GM12878 (cell line): ENCODE results near the gene AGBL4. TPM values are rescaled to one million over a fixed set of nuclear protein-coding genes. Genes with fewer than 3 reads are reported as not detected.

Experiments
- ATAC-seq: fragments of 200-7000 bp; cut with Tn5 transposase; 3 replicates; pipeline ENCODE4 v1.9.1; 2020; ENCODE audit warnings: mild to moderate bottlenecking, moderate library complexity
- BruUV-seq: library from RNA; stranded (reverse); fragments of 400-500 nt; replicated peaks from 2 replicates; lab custom pipeline; 2021; lab: Mats Ljungman, UMichigan
- CTCF ChIA-PET: fragments of 300-600 bp; sonication (Branson Sonifier 250); formaldehyde crosslinking; extraction: SDS; loops from one replicate; lab custom pipeline; 2021; ENCODE audit warnings: inconsistent platforms; lab: Yijun Ruan, JAX
- POLR2A ChIA-PET: fragments of 350-600 bp; formaldehyde crosslinking; extraction: SDS; loops from one replicate; lab custom pipeline; 2021; ENCODE audit warnings: inconsistent platforms; lab: Charles Lee
- RAD21 ChIA-PET: fragments of 300-600 bp; sonication (Branson Sonifier 250); formaldehyde crosslinking; loops from one replicate; lab custom pipeline; 2023; ENCODE audit warnings: antibody characterized with exemption; ENCODE audit not compliant: unreplicated experiment; lab: Charles Lee
- SMC1A ChIA-PET: fragments of 300-600 bp; sonication (Branson Sonifier 250); formaldehyde crosslinking; loops from one replicate; lab custom pipeline; 2023; ENCODE audit not compliant: unreplicated experiment, uncharacterized antibody; lab: Charles Lee
- DNase-seq: peaks from one replicate; pipeline ENCODE4 v3.0.0-alpha.2; 2011; ENCODE audit warnings: low read depth, low spot score
- FAIRE-seq: peaks from 3 replicates; lab custom pipeline; 2011; peaks lifted over from hg19 to GRCh38; lab: Jason Lieb, UNC
- H2AFZ ChIP-seq: 2 replicates; pipeline ENCODE4 v1.6.0; 2011; ENCODE audit warnings: low read depth, low read length, control low read depth; ENCODE audit not compliant: control insufficient read depth
- H3K27ac ChIP-seq: 2 replicates; pipeline ENCODE4 v1.5.1; 2011; ENCODE audit warnings: control low read depth; ENCODE audit not compliant: control insufficient read depth, insufficient read depth
- H3K27me3 ChIP-seq, 2 experiments: replicated peaks in 1 of 2; 2 replicates each; pipeline versions ENCODE4 v1.6.0 to v1.6.1; 2011; ENCODE audit warnings: low read length in 1 of 2; ENCODE audit not compliant: control insufficient read depth in 2 of 2, insufficient read depth in 2 of 2
- H3K36me3 ChIP-seq, 2 experiments: 2 replicates each; pipeline ENCODE4 v1.5.1; 2011; ENCODE audit warnings: low read length in 1 of 2; ENCODE audit not compliant: control insufficient read depth in 2 of 2, insufficient read depth in 2 of 2
- H3K4me1 ChIP-seq: 2 replicates; pipeline ENCODE4 v1.6.1; 2011; ENCODE audit warnings: mild to moderate bottlenecking, low read length, moderate library complexity, mixed read lengths; ENCODE audit not compliant: control insufficient read depth, insufficient read depth
- H3K4me2 ChIP-seq: 2 replicates; pipeline ENCODE4 v1.6.0; 2011; ENCODE audit warnings: control low read depth; ENCODE audit not compliant: control insufficient read depth, insufficient read depth
- H3K4me3 ChIP-seq: fragments of 200-600 bp; sonication (generic); 2 replicates; pipeline ENCODE4 v1.5.1; 2016
- H3K79me2 ChIP-seq: 2 replicates; pipeline ENCODE4 v1.6.0; 2011; ENCODE audit warnings: low read length; ENCODE audit not compliant: control insufficient read depth, insufficient read depth
- H3K9ac ChIP-seq: 2 replicates; pipeline ENCODE4 v1.8.0; 2011; ENCODE audit warnings: low read length, control low read depth, mixed read lengths; ENCODE audit not compliant: control insufficient read depth, insufficient read depth
- H3K9me3 ChIP-seq: replicated peaks from 3 replicates; pipeline ENCODE4 v1.5.1; 2011; ENCODE audit warnings: mild to moderate bottlenecking, low read length; ENCODE audit not compliant: control insufficient read depth, insufficient read depth
- H4K20me1 ChIP-seq: 2 replicates; pipeline ENCODE4 v1.6.0; 2011; ENCODE audit not compliant: control insufficient read depth, insufficient read depth
- ATF7 ChIP-seq: fragments of 450-650 bp; IDR thresholded peaks from 2 replicates; pipeline ENCODE4 v1.6.1; 2016; ENCODE audit warnings: low read depth, mild to moderate bottlenecking
- ETV6 ChIP-seq, 2 experiments: fragments of 450-650 bp in 1 of 2; IDR thresholded peaks in 1 of 2; conservative IDR thresholded peaks in 1 of 2; 2 replicates each; pipeline ENCODE4 v1.6.1; 2014; ENCODE audit warnings: antibody characterized with exemption in 1 of 2, borderline replicate concordance in 1 of 2, low read depth in 1 of 2, mild to moderate bottlenecking in 1 of 2, moderate library complexity in 1 of 2
- FOS ChIP-seq: IDR thresholded peaks from 3 replicates; pipeline ENCODE4 v1.6.1; 2011; ENCODE audit warnings: borderline replicate concordance; ENCODE audit not compliant: insufficient read length; ENCODE audit errors: extremely low read depth
- JUND ChIP-seq: IDR thresholded peaks from 2 replicates; pipeline ENCODE4 v1.6.1; 2012; ENCODE audit warnings: low read depth, mild to moderate bottlenecking, low read length, improper control_type of control experiment, moderate library complexity
- KDM1A ChIP-seq: fragments of 200-600 bp; sonication (generic); IDR thresholded peaks from 2 replicates; pipeline ENCODE4 v1.6.1; 2016; ENCODE audit warnings: borderline replicate concordance
- MEF2B ChIP-seq: fragments of 450-650 bp; IDR thresholded peaks from 2 replicates; pipeline ENCODE4 v1.6.1; 2018; ENCODE audit warnings: mild to moderate bottlenecking, moderate library complexity; ENCODE audit not compliant: partially characterized antibody, poor library complexity, severe bottlenecking
- MXI1 ChIP-seq: fragments of 150-350 bp; IDR thresholded peaks from 2 replicates; pipeline ENCODE4 v1.6.1; 2011; ENCODE audit warnings: low read depth, mild to moderate bottlenecking, inconsistent platforms, low read length, improper control_type of control experiment
- NR2C1 ChIP-seq: fragments of 450-650 bp; IDR thresholded peaks from 2 replicates; pipeline ENCODE4 v1.6.1; 2017; ENCODE audit warnings: antibody characterized with exemption, mild to moderate bottlenecking, moderate library complexity
- PKNOX1 ChIP-seq: fragments of 450-650 bp; IDR thresholded peaks from 2 replicates; pipeline ENCODE4 v1.6.1; 2016; ENCODE audit warnings: mild to moderate bottlenecking
- RELB ChIP-seq: fragments of 450-650 bp; IDR thresholded peaks from 2 replicates; pipeline ENCODE4 v1.6.1; 2017; ENCODE audit warnings: low read depth, mild to moderate bottlenecking, moderate library complexity
- SMAD1 ChIP-seq: fragments of 450-650 bp; IDR thresholded peaks from 2 replicates; pipeline ENCODE4 v1.6.1; 2018; ENCODE audit warnings: mild to moderate bottlenecking, low read depth; ENCODE audit not compliant: partially characterized antibody
- SMARCA5 ChIP-seq: fragments of 450-650 bp; IDR thresholded peaks from 2 replicates; pipeline ENCODE4 v1.6.1; 2017; ENCODE audit warnings: mild to moderate bottlenecking
- SREBF1 ChIP-seq: IDR thresholded peaks from 2 replicates; pipeline ENCODE4 v1.6.1; 2012; ENCODE audit warnings: mild to moderate bottlenecking, low read length
- STAT1 ChIP-seq: fragments of 450-650 bp; conservative IDR thresholded peaks from 2 replicates; pipeline ENCODE4 v1.6.1; 2014; ENCODE audit warnings: antibody characterized with exemption, mild to moderate bottlenecking
- STAT3 ChIP-seq: IDR thresholded peaks from 2 replicates; pipeline ENCODE4 v1.6.1; 2011; ENCODE audit warnings: low read depth, low read length, improper control_type of control experiment
- SUPT20H ChIP-seq: IDR thresholded peaks from 2 replicates; pipeline ENCODE4 v1.6.1; 2011; ENCODE audit warnings: low read depth, mild to moderate bottlenecking, low read length, moderate library complexity, borderline replicate concordance; ENCODE audit not compliant: control insufficient read depth
- TCF7 ChIP-seq: IDR thresholded peaks from 2 replicates; pipeline ENCODE4 v1.6.1; 2014; ENCODE audit warnings: antibody characterized with exemption, borderline replicate concordance
- USF2 ChIP-seq: IDR thresholded peaks from 2 replicates; pipeline ENCODE4 v1.6.1; 2011; ENCODE audit warnings: low read depth, low read length, improper control_type of control experiment, borderline replicate concordance
- ZNF622 ChIP-seq: fragments of 450-650 bp; IDR thresholded peaks from 2 replicates; pipeline ENCODE4 v1.6.1; 2017; ENCODE audit warnings: mild to moderate bottlenecking, inconsistent platforms
- ZZZ3 ChIP-seq: IDR thresholded peaks from 2 replicates; pipeline ENCODE4 v1.6.1; 2011; ENCODE audit warnings: low read depth; ENCODE audit not compliant: control insufficient read depth, insufficient read length
- whole genome bisulfite sequencing: methylation state at CpG from one replicate; pipeline ENCODE4 v1.1.6; 2016; ENCODE audit warnings: low lambda C conversion rate; ENCODE audit not compliant: insufficient replicate concordance, insufficient coverage; ENCODE audit errors: missing lambda C conversion rate; 5-methylcytosine and 5-hydroxymethylcytosine counted together
- in situ Hi-C: fragments of 300-500 bp; cut with MboI; formaldehyde crosslinking; loops from 9 replicates; pipeline ENCODE4 v1.14.3; 2018; ENCODE audit warnings: mixed read lengths
- intact Hi-C: fragments of 100-400 bp; cut with micrococcal nuclease; formaldehyde crosslinking; loops from one replicate; pipeline ENCODE4 v1.14.2; 2022; ENCODE audit not compliant: unreplicated experiment
- polyA plus RNA-seq, 11 experiments: library from polyadenylated mRNA; depleted of rRNA in 4 of 11; unstranded in 6 of 11; stranded (reverse) in 5 of 11; fragments of >200 nt; fragmentation: Nextera tagmentation in 4 of 11; fragmentation: Illumina TruSeq in 1 of 11; extraction: Ambion mirVana in 4 of 11; extraction: Trizol in 1 of 11; gene quantifications; 1 replicate in 1 of 11; 2 replicates in 10 of 11; pipeline versions ENCODE4 v1.2.1 to v1.2.3, GENCODE V29; 2011 to 2016; ENCODE audit warnings: inconsistent platforms in 2 of 11, missing spikeins in 2 of 11, low read depth in 1 of 11
- total RNA-seq, 4 experiments: library from RNA; depleted of rRNA in 3 of 4; stranded (reverse); fragments of >200 nt in 3 of 4; fragmentation: Illumina TruSeq in 1 of 4; extraction: Trizol in 1 of 4; gene quantifications; 2 replicates each; pipeline versions ENCODE4 v1.2.1 to v1.2.3, GENCODE V29; 2013 to 2021

AGBL4 gene
- total and polyA plus RNA-seq, 10 of the 15 experiments (the other 5 are each of a cell fraction or from before 2014, with no cell fraction given): 0.31 TPM; not detected in 9

- in situ Hi-C loops (no loop called here), intact Hi-C loops (no loop called here)
- CTCF ChIA-PET: interaction anchor here (4.4 kb wide), 1 partner anchor 10 kb away, joined by 24 read pairs; no protein-coding TSS in a partner anchor
- Histone ChIP-seq H3K4me2 (no peak overlapping the region), H4K20me1 (no peaks in the 10 kb centered on the region), H3K27ac (no peak overlapping the region), H2AFZ (no peak overlapping the region), H3K9me3 (no peaks in the 10 kb centered on the region), H3K4me1 (no peaks in the 10 kb centered on the region), H3K27me3 (no peaks in the 10 kb centered on the region), H3K9ac (no peak overlapping the region), H3K4me3 (no peak overlapping the region), H3K79me2 (no peaks in the 10 kb centered on the region), H3K36me3 (no peaks in the 10 kb centered on the region)
- RAD21 ChIA-PET: no interaction called here
- no peak for ATAC-seq
- SMC1A ChIA-PET: no interaction called here
- no peak for DNase-seq
- no TSS peak for BruUV-seq
- POLR2A ChIA-PET: no interaction called here
- no peak for TF ChIP-seq PKNOX1
- no peak for TF ChIP-seq STAT3
- no peak for TF ChIP-seq JUND
- no peak for TF ChIP-seq ZNF622
- TF ChIP-seq USF2: no peak
- TF ChIP-seq SREBF1: no peak
- no peak for TF ChIP-seq ZZZ3
- no peak for TF ChIP-seq SMAD1
- TF ChIP-seq STAT1: no peak
- TF ChIP-seq ETV6 (conservative IDR thresholded peaks at IDR 0.05 in 1 of 2, IDR thresholded peaks at IDR 0.05 in 1 of 2; ENCODE audit: borderline replicate concordance in 1 of 2, low read depth in 1 of 2): no peak
- no peak for TF ChIP-seq TCF7
- no peak for TF ChIP-seq MXI1
- no peak for TF ChIP-seq ATF7
- TF ChIP-seq FOS: no peak
- TF ChIP-seq NR2C1: no peak
- TF ChIP-seq KDM1A: no peak
- no peak for TF ChIP-seq RELB
- no peak for TF ChIP-seq MEF2B
- no peak for TF ChIP-seq SUPT20H
- TF ChIP-seq SMARCA5: no peak
- WGBS: 0% methylated on average over 1 of the region's 1 CpG
- FAIRE-seq: no peak
Measured at GRCh38 chr1:48506870-48507269, 1516.9 kb downstream of the AGBL4 start.
